WTC11 (cell line): ENCODE measurements around the gene CNOT6L. TPM values are rescaled to one million over a fixed set of nuclear protein-coding genes. Genes with fewer than 3 reads are reported as not detected.

Source experiments
- ATAC-seq: fragments of 200-7000 bp; cut with Tn5 transposase; 2 replicates; pipeline ENCODE4 v1.10.0; 2021; ENCODE audit warnings: mild to moderate bottlenecking, moderate library complexity
- CTCF ChIA-PET: fragments of 300-600 bp; sonication (Branson Sonifier 250); formaldehyde crosslinking; loops from one replicate; lab custom pipeline; 2021; ENCODE audit warnings: antibody characterized with exemption; lab: Charles Lee
- POLR2A ChIA-PET: fragments of 350-600 bp; sonication (Branson Sonifier 250); formaldehyde crosslinking; loops from one replicate; lab custom pipeline; 2021; ENCODE audit warnings: antibody characterized with exemption; lab: Charles Lee
- DNase-seq: peaks from one replicate; pipeline ENCODE4 v3.0.0; 2021; ENCODE audit warnings: low spot score
- H3K27ac Mint-ChIP-seq: 2 replicates; pipeline ENCODE4 v1.8.0; 2021; ENCODE audit warnings: mixed read lengths
- H3K27me3 Mint-ChIP-seq: 2 replicates; pipeline ENCODE4 v1.8.0; 2021; ENCODE audit warnings: low read depth, mild to moderate bottlenecking, moderate library complexity, mixed read lengths
- H3K36me3 Mint-ChIP-seq: 2 replicates; pipeline ENCODE4 v1.8.0; 2021; ENCODE audit warnings: mixed read lengths
- H3K4me1 Mint-ChIP-seq: 2 replicates; pipeline ENCODE4 v1.8.0; 2022; ENCODE audit warnings: mixed read lengths
- H3K4me3 Mint-ChIP-seq: 2 replicates; pipeline ENCODE4 v1.8.0; 2021; ENCODE audit warnings: mild to moderate bottlenecking, moderate library complexity, mixed read lengths
- H3K9me3 Mint-ChIP-seq: 2 replicates; pipeline ENCODE4 v1.8.0; 2021; ENCODE audit warnings: mixed read lengths
- AR ChIP-seq: fragments of 250-450 bp; sonication (Bioruptor Pico); IDR thresholded peaks from 2 replicates; pipeline ENCODE4 v1.9.0; 2021; ENCODE audit warnings: mild to moderate bottlenecking
- ARID4B ChIP-seq: sonication (generic); formaldehyde crosslinking; IDR thresholded peaks from 2 replicates; pipeline ENCODE4 v1.8.0; 2023; ENCODE audit warnings: missing genetic modification reagents, mild to moderate bottlenecking, borderline replicate concordance
- ATF6 ChIP-seq: sonication (generic); formaldehyde crosslinking; IDR thresholded peaks from 2 replicates; pipeline ENCODE4 v1.8.1; 2023; ENCODE audit warnings: mild to moderate bottlenecking, missing genetic modification reagents
- FOXP1 ChIP-seq: sonication (generic); formaldehyde crosslinking; IDR thresholded peaks from 2 replicates; pipeline ENCODE4 v1.8.0; 2022; ENCODE audit warnings: missing genetic modification reagents, mild to moderate bottlenecking, moderate library complexity, borderline replicate concordance
- FOXP4 ChIP-seq: sonication (generic); formaldehyde crosslinking; IDR thresholded peaks from 2 replicates; pipeline ENCODE4 v1.8.0; 2022; ENCODE audit warnings: mild to moderate bottlenecking, missing genetic modification reagents
- JAZF1 ChIP-seq: fragments of 250-450 bp; sonication (Bioruptor Pico); IDR thresholded peaks from 2 replicates; pipeline ENCODE4 v1.9.0; 2021; ENCODE audit warnings: moderate library complexity, mild to moderate bottlenecking, inconsistent platforms
- JUN ChIP-seq: sonication (generic); formaldehyde crosslinking; IDR thresholded peaks from 2 replicates; pipeline ENCODE4 v1.8.0; 2023; ENCODE audit warnings: mild to moderate bottlenecking, missing genetic modification reagents
- MAX ChIP-seq: sonication (generic); formaldehyde crosslinking; IDR thresholded peaks from 2 replicates; pipeline ENCODE4 v1.8.0; 2022; ENCODE audit warnings: mild to moderate bottlenecking, missing genetic modification reagents
- MYBL2 ChIP-seq: sonication (generic); formaldehyde crosslinking; IDR thresholded peaks from 2 replicates; pipeline ENCODE4 v1.8.1; 2023; ENCODE audit warnings: mild to moderate bottlenecking, moderate library complexity, missing genetic modification reagents
- PREB ChIP-seq: sonication (generic); formaldehyde crosslinking; IDR thresholded peaks from 2 replicates; pipeline ENCODE4 v1.8.1; 2022; ENCODE audit warnings: mild to moderate bottlenecking, missing genetic modification reagents, moderate library complexity, borderline replicate concordance
- TCF7 ChIP-seq: sonication (generic); formaldehyde crosslinking; IDR thresholded peaks from 2 replicates; pipeline ENCODE4 v1.8.0; 2022; ENCODE audit warnings: mild to moderate bottlenecking, low read depth, missing genetic modification reagents, moderate library complexity
- ZNF121 ChIP-seq: sonication (generic); formaldehyde crosslinking; IDR thresholded peaks from 2 replicates; pipeline ENCODE4 v1.8.0; 2023; ENCODE audit warnings: missing genetic modification reagents
- ZNF396 ChIP-seq: fragments of 250-450 bp; sonication (Bioruptor Pico); IDR thresholded peaks from 2 replicates; pipeline ENCODE4 v1.8.0; 2021; ENCODE audit warnings: mild to moderate bottlenecking, moderate library complexity, borderline replicate concordance
- ZNF423 ChIP-seq: fragments of 250-450 bp; sonication (Bioruptor Pico); IDR thresholded peaks from 2 replicates; pipeline ENCODE4 v2.1.2; 2022; ENCODE audit warnings: mild to moderate bottlenecking, moderate library complexity
- ZNF671 ChIP-seq: fragments of 250-450 bp; sonication (Bioruptor Pico); IDR thresholded peaks from 2 replicates; pipeline ENCODE4 v1.8.0; 2021; ENCODE audit warnings: mild to moderate bottlenecking
- total RNA-seq: library from RNA; stranded (reverse); gene quantifications from 3 replicates; pipeline ENCODE4 v1.2.3, GENCODE V29; 2021

Gene CNOT6L
- total RNA-seq, 1 experiment from 2014 or later = 21.6 TPM

GRCh38 chr4:77728420-77728819 lies 90.7 kb downstream of the CNOT6L start:
- no peaks in the 10 kb centered on the region for H3K4me1 Mint-ChIP-seq
- H3K27ac Mint-ChIP-seq = no peak overlapping the region
- ATAC-seq (peak; percentile 65), DNase-seq (no peak)
- H3K27me3 Mint-ChIP-seq = no peaks in the 10 kb centered on the region
- no peak overlapping the region for H3K4me3 Mint-ChIP-seq
- ChIA-PET POLR2A (no interaction called here), CTCF (interaction anchor here (0.6 to 1.6 kb wide), 10 partner anchors 12 to 90 kb away, joined by 3 to 10 read pairs (median 4); no protein-coding TSS in a partner anchor)
- no peaks in the 10 kb centered on the region for H3K9me3 Mint-ChIP-seq
- H3K36me3 Mint-ChIP-seq = no peaks in the 10 kb centered on the region
- no peak for TF ChIP-seq JUN (CRISPR knock-in tag)
- TF ChIP-seq ATF6 (CRISPR knock-in tag) = no peak
- no peak for TF ChIP-seq JAZF1 (CRISPR knock-in tag)
- TF ChIP-seq TCF7 (CRISPR knock-in tag) = no peak
- TF ChIP-seq FOXP1 = no peak
- no peak for TF ChIP-seq FOXP4
- no peak for TF ChIP-seq ZNF423 (CRISPR knock-in tag)
- TF ChIP-seq MAX (CRISPR knock-in tag) = no peak
- TF ChIP-seq MYBL2 (CRISPR knock-in tag) = no peak
- no peak for TF ChIP-seq ZNF121 (CRISPR knock-in tag)
- TF ChIP-seq ZNF396 = no peak
- no peak for TF ChIP-seq ARID4B
- TF ChIP-seq ZNF671 (CRISPR knock-in tag) = no peak
- TF ChIP-seq PREB (CRISPR knock-in tag) = no peak
- TF ChIP-seq AR (CRISPR knock-in tag) = no peak
